Bone marrow (tissue), 2 donors: ENCODE data around the gene RNF175.

Experiments used
- DNase-seq, 2 donors: peaks; one replicate each; lab custom pipeline; 2025; lab: John Stamatoyannopoulos, UW

RNF175 gene

DNA sequence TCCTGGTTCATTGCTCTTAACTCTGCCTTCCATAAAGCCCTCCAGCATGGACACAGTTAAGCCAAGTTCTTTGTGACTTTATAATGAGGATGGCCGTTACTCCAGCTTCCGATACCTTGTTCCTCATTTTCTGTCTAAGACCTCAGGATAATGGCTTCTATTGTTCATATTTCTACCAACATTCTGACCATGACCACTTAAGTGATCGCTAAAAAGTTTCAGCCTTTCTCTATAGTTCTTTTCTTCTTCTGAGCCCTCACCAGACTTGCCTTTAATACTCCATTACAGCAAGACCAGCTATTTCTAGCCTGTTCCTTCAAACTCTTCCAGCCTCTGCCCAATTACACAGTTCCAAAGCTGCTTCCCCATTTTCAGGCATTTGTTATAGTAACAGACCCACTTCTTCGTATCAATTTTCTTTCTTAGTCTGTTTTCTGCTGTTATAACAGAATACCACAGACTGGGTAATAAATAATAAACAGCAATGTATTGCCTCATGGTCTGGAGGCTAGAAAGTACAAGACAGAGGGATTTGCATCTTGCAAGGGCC, 12.3 kb downstream of the RNF175 start:
- no peak for DNase-seq

DNA sequence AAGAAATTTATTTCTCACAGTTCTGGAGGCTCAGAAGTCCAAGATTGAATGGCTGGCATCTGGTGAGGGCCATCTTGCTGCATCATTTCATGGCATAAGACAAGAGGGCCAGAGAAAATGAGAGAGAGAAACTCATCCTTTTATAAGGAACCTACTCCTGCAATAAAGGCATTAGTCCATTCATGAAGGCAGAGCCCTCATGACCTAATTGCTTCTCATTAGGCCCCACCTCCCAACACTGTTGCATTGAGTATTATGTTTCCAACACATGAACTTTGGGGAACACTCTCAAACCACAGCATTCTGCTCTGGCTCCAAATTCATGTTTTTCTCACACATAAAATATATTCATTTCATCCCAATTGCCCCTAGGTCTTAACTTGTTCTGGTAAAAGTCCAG, 14.2 kb downstream of the RNF175 start:
- no peak for DNase-seq

DNA sequence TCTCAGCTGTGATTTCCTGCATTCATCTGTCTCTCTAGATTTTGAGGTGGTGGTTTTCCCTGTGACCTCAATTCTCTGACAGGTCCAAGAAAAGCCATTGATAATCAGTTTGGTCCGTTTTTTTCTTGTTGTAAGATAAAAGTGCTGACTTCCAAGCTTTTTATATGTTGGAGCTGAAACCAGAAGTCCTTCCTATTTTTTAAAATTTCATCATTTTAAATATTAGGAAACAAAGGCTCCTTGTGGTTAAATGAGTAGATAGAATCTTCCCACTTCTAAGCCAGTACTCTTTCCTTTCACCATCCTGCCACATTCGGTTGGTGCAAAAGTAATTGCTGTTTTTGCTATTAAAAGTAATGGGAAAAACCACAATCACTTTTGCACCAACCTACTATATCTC, 18.3 kb downstream of the RNF175 start:
- DNase-seq = no peak

DNA sequence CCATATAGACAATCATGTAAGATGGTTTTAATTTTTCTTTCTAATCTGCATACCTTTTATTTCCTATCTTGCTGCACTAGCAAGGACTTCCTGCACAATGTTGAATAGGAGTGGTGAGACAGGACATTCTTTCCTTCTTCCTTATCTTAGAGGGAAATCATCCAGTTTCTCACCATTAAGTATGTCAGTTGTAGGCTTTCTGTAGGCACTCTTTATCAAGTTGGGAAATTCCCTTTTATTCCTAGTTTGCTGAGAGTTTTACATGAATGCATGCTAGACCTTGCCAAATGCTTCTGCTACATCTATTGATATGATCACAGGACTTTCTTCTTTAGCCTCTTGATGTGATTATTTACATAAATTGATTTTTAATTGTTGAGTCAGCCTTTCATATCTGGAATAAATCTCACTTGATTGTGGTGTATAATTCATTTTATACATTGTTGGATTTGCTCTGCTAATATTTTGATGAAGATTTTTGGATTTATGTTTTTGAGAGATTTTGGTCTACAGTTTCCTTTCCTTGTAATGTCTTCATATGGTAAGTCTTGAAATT, 23.8 kb downstream of the RNF175 start:
- no peak for DNase-seq

DNA sequence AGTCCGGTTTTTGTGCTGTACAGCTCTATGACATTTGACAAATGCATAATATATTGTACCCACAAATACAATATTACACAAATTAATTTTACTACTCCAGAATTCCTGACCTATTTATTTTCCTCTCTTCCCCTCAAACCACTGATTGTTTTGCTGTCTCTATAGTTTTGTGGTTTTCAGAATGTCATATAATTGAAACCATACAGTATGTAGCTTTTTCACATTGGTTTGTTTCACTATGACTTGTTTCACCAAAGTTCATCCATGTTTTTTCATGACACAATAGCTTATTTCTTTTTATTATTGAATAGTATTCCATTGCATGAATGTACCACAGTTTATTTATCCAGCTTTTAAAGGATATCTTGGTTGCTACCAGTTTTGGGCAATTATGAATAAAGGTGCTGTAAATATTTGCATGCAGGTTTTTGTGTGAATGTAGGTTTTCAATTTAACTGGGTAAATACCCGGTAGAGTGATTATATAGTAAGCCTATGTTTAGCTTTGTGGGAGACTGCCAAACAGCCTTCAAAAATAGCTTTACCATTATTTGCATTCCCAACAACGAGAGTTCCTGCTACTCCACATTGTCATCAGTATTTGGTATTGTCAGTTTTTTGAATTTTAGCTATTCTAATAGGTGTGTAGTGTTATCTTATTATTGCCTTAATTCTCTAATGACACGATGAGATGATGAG, 25.9 kb downstream of the RNF175 start:
- no peak for DNase-seq

DNA sequence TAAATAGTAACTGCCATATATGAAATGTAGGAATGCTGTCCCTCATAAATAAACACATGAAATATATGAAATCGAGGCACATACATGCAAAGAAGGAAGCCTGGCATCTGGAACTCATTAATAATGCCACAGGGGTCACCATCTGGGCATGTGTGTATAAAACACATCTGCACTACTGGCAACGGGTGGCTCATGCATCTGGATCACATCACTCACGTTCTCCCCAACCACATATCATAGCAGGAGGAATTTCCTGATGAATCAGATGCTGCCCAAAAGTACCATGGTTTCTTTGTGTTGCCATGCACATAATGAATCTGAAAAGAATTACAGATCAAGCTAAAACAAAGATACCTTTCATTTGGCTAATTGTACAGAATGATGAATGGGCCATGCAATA, 28.6 kb downstream of the RNF175 start:
- DNase-seq = peak in 1 of 2 donors; percentile 45

DNA sequence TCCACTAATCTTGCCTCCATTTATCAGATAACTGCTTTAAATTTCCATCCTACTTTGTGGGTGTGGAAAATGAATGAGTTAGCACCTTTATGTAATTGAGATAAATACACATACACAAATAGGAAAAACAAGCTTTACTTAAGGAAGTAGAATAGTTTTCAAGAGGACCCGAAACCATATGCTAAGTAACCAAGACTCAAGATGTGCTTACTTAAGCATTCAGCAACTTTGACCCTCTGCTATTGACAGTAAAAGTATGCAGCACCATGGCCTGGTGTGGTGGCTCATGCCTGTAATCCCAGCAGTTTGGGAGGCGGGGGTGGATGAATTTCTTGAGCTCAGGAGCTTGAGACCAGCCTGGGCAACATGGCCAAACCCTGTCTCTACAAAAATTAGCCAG, 29.9 kb downstream of the RNF175 start:
- DNase-seq = no peak

DNA sequence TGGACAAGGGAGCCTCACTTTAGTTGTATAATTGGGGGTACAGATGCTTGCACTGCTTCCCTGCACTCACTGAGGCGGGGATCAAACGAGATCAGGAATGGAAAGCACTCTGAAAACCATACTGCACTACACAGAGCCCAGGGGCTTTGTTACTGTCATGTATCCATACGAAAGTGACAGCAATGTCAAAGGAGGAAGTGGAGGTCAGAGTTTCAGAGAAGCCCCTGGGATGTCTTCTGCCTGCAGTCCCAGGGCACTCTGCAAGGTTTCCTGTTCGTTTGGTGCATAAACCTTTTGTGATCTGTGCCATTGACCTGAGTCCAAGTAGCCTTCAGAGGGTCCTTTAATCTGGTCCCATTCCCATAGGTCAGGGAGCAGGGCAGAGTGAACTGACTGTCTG, 31.2 kb downstream of the RNF175 start:
- peak in 1 of 2 donors; percentile 37 for DNase-seq

DNA sequence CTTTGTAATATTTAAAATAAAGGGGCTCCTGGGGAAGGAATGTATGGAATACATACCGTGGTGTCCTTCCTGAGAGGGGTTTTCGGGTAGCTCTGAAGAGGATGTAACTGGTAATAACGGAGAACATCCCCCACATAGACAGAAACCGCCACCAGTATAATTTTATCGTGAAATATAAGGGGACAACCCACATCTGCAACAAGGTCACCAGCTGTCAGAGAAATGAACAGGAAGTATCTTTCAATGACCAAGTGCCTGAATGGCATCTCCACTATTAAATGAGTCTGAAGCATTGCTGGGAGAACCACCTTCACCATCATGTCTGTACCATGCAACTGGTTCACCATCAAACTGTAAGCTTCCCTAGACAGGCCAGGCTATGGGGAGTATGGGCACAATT, 31.7 kb downstream of the RNF175 start:
- no peak for DNase-seq

DNA sequence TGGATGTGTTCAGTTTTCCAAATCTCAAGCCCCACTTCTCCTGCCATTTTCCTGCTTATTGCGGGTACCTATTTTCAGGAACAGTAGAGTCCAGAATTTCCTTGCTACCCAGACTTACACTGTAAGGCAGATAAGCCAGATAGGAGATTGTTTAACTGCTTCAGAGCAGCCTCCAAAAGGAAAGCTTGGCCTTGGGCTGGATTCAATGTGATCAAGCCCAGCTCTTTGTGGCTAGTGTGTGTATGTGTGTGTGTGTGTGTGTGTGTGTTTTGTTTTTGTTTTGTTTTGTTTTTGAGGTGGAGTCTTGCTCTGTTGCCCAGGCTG, 34.0 kb downstream of the RNF175 start:
- no peak for DNase-seq

DNA sequence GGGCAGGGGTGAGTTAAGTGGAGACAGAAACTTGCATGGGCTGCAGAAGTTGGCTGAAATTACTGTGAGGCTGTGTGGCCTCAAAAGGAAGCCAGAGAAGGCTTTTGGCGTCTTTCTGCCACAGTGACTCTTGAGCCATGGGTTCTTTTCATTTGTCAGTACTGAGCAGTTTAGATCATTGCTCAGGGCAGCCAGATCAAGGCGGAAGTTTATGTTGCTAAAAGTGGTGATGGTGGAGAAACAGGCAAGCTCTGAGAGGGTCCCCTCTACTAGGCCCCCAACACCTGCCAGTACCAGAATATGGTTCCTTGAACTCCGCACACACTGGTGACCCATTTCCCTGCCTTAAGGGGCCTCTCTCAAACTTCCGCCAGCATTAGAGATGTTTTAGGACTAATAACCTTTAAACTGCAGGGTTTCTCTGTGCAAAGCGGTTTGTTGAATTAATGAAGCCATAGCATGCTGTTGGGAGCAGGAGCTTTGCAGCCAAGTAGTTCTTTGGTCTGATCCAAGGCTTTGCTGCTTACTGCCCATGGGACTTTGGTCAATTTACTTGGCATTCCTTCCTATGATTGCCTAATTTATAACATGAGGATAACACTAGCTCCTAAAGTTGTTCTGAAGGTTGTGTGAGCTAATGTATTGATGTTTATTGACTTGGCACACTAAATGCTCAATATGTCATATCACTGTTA, 34.5 kb downstream of the RNF175 start:
- DNase-seq = no peak

DNA sequence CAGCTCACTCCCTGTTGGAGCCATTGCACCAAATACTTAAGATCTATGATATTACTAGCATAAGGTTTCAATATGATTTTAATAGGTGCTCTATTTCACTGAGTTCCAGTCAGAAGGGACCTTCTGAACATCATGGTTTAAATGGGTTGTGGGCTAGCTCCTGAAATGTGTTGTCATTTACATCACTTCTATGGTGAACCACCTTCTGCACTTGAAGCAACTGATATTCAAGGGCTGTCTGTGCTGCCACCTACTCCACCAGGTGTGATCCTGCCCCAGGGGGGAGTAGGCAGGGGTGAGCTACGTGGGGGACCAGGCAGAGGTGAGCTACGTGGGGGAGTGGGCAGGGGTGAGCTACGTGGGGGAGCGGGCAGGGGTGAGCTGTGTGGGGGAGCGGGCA, 35.2 kb downstream of the RNF175 start:
- DNase-seq = no peak

DNA sequence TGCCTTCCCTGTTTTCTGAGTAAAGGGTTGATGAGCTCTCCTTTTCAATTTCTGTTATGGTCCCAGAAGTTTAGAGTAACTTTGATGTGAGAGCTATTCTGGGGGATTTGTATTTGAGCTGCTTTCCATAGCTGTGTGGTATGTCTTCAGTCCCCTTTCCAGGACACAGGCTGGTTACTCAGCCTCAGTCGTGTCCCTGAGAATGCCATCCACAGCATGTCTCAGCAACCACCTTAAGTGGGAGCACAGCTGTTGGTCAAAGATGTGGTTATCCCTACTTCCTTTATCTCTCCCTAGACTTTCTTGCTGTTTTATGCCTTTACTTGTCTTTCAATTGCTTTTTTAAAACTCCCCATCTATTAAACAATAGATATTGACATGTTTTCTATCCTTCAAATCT, 37.8 kb downstream of the RNF175 start:
- DNase-seq = no peak

DNA sequence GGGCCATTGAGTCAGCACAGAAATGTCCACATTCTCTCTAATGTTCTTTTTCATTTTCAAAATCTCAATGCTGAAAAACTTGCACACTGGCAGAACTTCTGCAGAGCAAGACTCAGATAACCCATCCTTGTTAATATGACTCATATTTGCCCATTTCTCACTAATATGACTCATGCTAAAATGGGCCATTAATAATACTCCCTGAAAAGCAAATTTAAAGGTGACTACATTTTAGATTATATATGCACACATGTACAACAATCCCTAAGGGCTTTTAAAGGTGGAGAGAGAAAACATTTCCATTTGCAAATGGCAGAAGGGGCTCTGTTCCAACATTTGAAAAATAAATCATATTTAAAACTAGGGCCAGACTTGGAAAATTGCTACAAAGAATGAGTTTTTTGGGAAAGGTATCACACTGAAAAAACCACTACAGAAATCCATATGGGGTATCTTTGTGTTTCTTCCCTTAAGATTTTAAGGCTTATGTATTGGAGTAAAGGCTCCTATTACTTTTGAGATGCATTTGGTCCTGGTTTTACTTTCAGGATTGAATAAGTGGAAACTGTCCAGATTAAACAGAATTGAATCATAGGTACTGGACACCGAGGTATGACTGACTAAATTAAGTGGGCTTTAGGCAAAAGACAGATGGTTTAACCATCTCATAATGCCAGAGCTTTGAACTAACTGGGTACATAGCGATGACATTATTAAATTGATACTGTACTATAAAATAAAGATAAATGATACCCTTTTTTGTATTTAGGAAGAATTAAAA, 45.8 kb downstream of the RNF175 start:
- DNase-seq = no peak

DNA sequence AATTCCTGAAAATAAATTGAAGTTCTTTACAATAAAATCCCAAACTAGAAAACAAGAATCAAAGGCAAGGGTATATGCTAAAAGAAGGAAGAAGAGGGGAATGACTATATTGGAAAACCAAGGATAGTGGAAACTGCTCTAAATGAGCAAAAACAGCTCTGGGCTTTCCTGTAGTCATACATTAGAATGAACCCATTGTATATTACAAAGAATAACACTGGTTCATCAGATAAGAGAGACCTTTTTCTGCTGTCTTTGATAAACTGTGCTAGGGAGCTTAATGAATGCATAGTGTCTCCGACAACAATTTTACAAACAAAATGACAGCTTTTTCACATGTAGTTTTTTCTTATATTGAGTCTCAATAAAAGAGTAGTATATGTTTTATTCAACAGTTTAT, 49.1 kb downstream of the RNF175 start:
- DNase-seq = no peak

DNA sequence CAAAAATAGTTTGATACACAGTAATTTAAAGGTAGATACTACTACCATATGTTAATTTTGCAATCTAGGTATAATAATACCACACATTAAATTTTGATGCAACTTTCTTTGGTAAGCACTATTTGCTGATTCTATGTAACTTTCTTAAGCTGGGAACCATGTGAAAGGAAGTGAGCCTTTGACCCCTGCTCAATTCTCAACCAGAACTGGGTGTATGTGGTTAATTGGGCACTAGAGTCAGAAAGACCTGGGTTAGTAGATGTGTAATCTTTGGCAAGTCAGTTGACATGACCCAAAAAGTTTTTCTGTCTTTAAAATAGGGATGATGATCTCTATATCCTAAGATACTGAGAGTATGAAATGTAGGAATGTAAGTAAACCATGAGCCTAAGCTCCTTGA, 53.3 kb downstream of the RNF175 start:
- DNase-seq = no peak

DNA sequence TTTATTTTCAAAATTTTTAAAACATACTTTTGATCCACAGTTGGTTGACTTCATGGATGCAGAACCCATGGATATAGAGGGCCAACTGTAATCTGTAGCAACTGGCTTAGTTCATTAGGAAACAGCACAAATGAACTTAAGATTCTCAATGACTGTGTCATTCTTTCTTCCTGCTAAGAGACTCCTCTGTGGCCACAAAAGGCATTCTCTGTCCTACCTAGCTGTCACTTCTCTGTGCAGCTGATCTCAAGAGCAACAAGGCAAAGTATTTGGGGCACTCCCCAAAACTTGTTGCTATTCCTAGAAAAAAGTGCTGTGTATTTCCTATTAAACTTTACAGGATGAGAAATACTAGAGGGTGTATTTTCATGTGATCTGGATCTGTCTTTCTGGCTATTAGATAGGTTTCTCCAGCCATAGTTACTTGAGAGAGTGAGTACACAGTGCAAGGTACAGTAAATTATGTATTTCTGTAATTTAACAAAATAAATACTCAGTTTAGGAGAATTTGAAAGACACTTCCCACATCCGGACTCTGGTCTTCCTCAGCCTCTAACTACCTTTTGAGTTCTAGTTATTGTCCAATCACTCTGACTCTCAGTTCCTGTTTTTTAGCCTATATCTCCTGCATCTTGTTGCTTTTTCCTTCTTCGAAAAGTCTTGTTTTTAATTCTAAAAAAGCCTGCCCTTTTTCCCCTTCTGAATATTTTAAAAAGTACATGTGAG, 53.9 kb downstream of the RNF175 start:
- DNase-seq = peak in 1 of 2 donors; percentile 50

DNA sequence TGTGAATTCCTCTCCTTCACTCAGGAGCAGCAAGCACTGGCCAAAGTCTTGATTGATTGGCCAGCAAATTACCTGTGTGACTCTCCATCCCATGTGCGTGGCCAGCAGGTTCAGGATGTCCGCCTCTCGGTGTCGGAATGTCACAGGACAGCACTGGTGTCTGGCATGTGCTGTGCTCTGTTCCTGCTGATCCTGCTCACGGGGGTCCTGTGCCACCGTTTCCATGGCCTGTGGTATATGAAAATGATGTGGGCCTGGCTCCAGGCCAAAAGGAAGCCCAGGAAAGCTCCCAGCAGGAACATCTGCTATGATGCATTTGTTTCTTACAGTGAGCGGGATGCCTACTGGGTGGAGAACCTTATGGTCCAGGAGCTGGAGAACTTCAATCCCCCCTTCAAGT, 55.3 kb downstream of the RNF175 start:
- no peak for DNase-seq

DNA sequence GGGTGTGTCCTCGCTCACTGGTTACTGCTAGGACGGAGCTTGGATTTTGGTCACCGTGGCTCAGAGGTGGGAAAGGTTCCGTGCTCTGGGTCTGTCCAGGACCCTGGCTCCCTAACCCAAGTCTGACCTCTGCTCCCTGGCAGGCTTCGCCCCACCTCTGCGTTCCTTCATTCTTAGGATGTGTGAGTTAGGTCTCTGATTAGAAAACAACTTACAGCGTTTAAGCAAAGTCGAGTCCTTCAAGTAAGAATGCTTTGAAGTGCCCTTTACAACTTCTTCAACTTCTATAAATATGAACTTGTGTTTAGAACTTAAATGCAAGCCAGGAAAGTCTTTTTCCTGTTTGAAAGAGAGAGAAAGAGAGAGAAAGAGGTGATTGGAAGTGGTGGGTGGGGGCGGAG, 74.9 kb downstream of the RNF175 start:
- no peak for DNase-seq

DNA sequence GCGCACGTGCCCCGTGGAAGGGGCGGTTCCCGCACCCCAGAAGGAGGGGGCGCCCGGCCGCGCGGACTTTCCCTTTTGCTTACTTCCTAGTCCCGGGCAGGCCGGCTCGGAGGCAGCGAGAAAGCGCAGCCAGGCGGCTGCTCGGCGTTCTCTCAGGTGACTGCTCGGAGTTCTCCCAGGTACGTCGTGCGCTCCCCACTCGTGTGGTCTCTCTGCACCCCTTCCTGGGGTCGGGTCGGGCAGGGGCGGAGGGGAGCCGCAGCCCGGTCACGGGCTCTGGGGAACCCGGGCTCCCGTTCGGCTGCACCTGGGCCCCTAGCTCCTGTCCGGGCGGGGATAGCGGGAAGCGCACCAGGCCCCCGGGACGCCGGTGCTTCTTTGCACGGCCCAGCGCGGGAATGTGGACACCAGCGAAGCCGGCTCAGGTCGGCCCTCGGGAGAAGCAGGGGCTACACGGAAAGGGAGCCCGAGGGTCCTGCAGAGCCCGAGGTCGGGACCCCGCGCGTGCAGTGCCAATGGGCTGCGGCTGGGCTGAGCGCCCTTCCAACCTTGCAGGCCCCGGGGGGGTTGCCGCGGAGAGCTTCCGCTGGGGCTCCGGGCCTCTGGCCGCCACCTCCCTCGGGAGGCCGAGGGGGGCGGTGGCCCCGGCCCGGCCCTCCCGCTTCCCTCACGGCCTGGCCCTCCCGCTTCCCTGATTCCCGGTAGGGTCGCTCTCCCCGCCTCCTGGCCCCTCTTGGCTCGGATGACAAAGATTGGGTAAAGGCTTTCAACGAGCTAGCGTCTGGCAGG, 75.4 kb downstream of the RNF175 start, which contains the start of gene TLR2:
TLR2 (plus strand) TSS at position 99 of the 789 bp plus-strand sequence. CDS start 18,628 bp downstream, outside the sequence.
- peak; percentile 22 to 71 for DNase-seq

DNA sequence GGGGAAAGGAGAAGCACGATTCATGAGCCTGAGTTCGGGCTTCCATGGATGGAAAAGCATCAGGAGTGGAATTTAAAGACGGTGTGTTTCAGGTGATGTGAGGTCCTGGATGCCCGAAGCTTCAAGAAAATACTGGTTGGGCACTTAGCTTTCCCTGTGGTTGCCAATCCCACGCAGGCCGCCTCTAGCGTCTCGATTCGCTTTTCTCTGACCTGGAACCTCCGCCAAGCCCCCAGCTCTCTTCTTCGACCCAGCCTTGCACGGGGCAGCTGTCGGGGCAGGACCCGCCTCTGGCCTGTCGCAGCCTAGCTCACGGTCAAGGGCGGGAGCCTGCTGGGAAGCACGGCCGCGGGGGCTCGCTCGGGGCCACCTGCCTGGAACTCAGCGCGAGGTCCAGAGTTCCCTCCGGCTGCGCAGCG, 76.1 kb downstream of the RNF175 start:
- DNase-seq = no peak
